BJ (cell line): ENCODE data around the gene FTO. TPM values are rescaled to one million over a fixed set of nuclear protein-coding genes. Genes with fewer than 3 reads are reported as not detected.

Source experiments
- CTCF ChIA-PET: fragments of 350-600 bp; formaldehyde crosslinking; extraction: SDS; loops from one replicate; lab custom pipeline; 2021; ENCODE audit warnings: antibody characterized with exemption, inconsistent platforms; lab: Yijun Ruan, JAX
- POLR2A ChIA-PET: fragments of 300-600 bp; sonication (Branson Sonifier 250); formaldehyde crosslinking; extraction: SDS; loops from one replicate; lab custom pipeline; 2021; ENCODE audit warnings: antibody characterized with exemption; lab: Charles Lee
- DNase-seq: peaks from one replicate; pipeline ENCODE4 v3.0.0-alpha.2; 2011; ENCODE audit warnings: low read depth
- H3K27me3 ChIP-seq: 2 replicates; pipeline ENCODE4 v1.6.0; 2011; ENCODE audit warnings: low read length; ENCODE audit not compliant: control insufficient read depth, insufficient read depth
- H3K36me3 ChIP-seq: 2 replicates; pipeline ENCODE4 v1.5.1; 2011; ENCODE audit warnings: low read length; ENCODE audit not compliant: control insufficient read depth, insufficient read depth
- H3K4me3 ChIP-seq: 2 replicates; pipeline ENCODE4 v1.5.1; 2011; ENCODE audit warnings: low read depth, mild to moderate bottlenecking, control low read depth, low read length
- CTCF ChIP-seq: IDR thresholded peaks from 2 replicates; pipeline ENCODE4 v1.5.1; 2011; ENCODE audit warnings: low read depth, mild to moderate bottlenecking, control low read depth, inconsistent platforms, low read length, moderate library complexity; ENCODE audit not compliant: insufficient read depth
- polyA plus RNA-seq: library from polyadenylated mRNA; depleted of rRNA; stranded (reverse); fragments of >200 nt; gene quantifications from 2 replicates; pipeline ENCODE4 v1.2.3, GENCODE V29; 2011

The FTO gene
- polyA plus RNA-seq, 1 experiment, result 86.3 TPM

- no peaks in the 10 kb centered on the region for H3K36me3 ChIP-seq
- CTCF ChIA-PET, result no interaction called here
- no peak overlapping the region for H3K4me3 ChIP-seq
- DNase-seq, result peak; percentile 51
- H3K27me3 ChIP-seq, result no peaks in the 10 kb centered on the region
- POLR2A ChIA-PET, result interaction anchor here (0.7 kb wide), 2 partner anchors 360 to 831 kb away, joined by 3 to 4 read pairs; no protein-coding TSS in a partner anchor
- TF ChIP-seq CTCF, result no peak
Measured at GRCh38 chr16:54135361-54136275, 431.7 kb downstream of the FTO start.

GRCh38 chr16:54136276-54136625 is 432.3 kb downstream of the FTO start:
- POLR2A ChIA-PET, result interaction anchor here (0.7 kb wide), 2 partner anchors 361 to 830 kb away, joined by 3 to 4 read pairs; no protein-coding TSS in a partner anchor
- no peaks in the 10 kb centered on the region for H3K36me3 ChIP-seq
- no peak for DNase-seq
- TF ChIP-seq CTCF, result no peak
- CTCF ChIA-PET, result no interaction called here
- no peaks in the 10 kb centered on the region for H3K27me3 ChIP-seq
- no peak overlapping the region for H3K4me3 ChIP-seq

- CTCF ChIA-PET, result interaction anchor here (0.9 kb wide), 1 partner anchor 30 kb away, joined by 3 read pairs; no protein-coding TSS in a partner anchor
- DNase-seq, result no peak
- no peaks in the 10 kb centered on the region for H3K27me3 ChIP-seq
- no peaks in the 10 kb centered on the region for H3K36me3 ChIP-seq
- TF ChIP-seq CTCF, result no peak
- POLR2A ChIA-PET, result no interaction called here
- H3K4me3 ChIP-seq, result no peak overlapping the region
Measured at GRCh38 chr16:54140057-54140787, 436.3 kb downstream of the FTO start.

GRCh38 chr16:54140788-54141136 is 436.8 kb downstream of the FTO start:
- POLR2A ChIA-PET, result no interaction called here
- H3K4me3 ChIP-seq, result no peak overlapping the region
- H3K36me3 ChIP-seq, result no peaks in the 10 kb centered on the region
- CTCF ChIA-PET, result interaction anchor here (0.9 kb wide), 1 partner anchor 31 kb away, joined by 3 read pairs; no protein-coding TSS in a partner anchor
- DNase-seq, result no peak
- 0 out of 2 replicates have a peak, but pooled peaks cover under 1% of the 10 kb centered on the region for H3K27me3 ChIP-seq
- no peak for TF ChIP-seq CTCF

- ChIA-PET CTCF (no interaction called here), POLR2A (no interaction called here)
- H3K4me3 ChIP-seq, result no peak overlapping the region
- 0 out of 2 replicates have a peak, but pooled peaks cover 2% of the 10 kb centered on the region for H3K27me3 ChIP-seq
- no peak for DNase-seq
- no peaks in the 10 kb centered on the region for H3K36me3 ChIP-seq
- no peak for TF ChIP-seq CTCF
Measured at GRCh38 chr16:54142787-54143186, 438.8 kb downstream of the FTO start.
